Activated CD8-positive, alpha-beta memory T cell treated with anti-CD3 and anti-CD28 coated beads for 24 hours (primary cell): ENCODE measurements around the gene ATXN7L1.
"Not testable (repeated sequence)": the region's sequence is repeated elsewhere in the genome, so short reads cannot be mapped to it uniquely, and the experiment has no call there.

Experiments used
- DNase-seq: peaks from one replicate; pipeline ENCODE4 v3.0.0-alpha.2; 2020

Gene ATXN7L1

GRCh38 chr7:105738133-105738532, 138.3 kb downstream of the ATXN7L1 start:
- DNase-seq, result no peak

GRCh38 chr7:105734233-105734632, 142.2 kb downstream of the ATXN7L1 start:
- DNase-seq, result no peak

GRCh38 chr7:105731042-105731441, 145.4 kb downstream of the ATXN7L1 start:
- DNase-seq, result no peak

GRCh38 chr7:105728028-105728427, 148.4 kb downstream of the ATXN7L1 start:
- no peak for DNase-seq

GRCh38 chr7:105724688-105725087, 151.7 kb downstream of the ATXN7L1 start:
- DNase-seq, result no peak

GRCh38 chr7:105723572-105723971, 152.8 kb downstream of the ATXN7L1 start:
- DNase-seq, result no peak

- no peak for DNase-seq
Measured at GRCh38 chr7:105721571-105722104, 154.8 kb downstream of the ATXN7L1 start.

GRCh38 chr7:105719919-105720318, 156.5 kb downstream of the ATXN7L1 start:
- DNase-seq, result no peak

- no peak for DNase-seq
Measured at GRCh38 chr7:105719395-105719794, 157.0 kb downstream of the ATXN7L1 start.

GRCh38 chr7:105718511-105718925, 157.9 kb downstream of the ATXN7L1 start:
- no peak for DNase-seq

- no peak for DNase-seq
Measured at GRCh38 chr7:105715528-105715927, 160.9 kb downstream of the ATXN7L1 start.

- no peak for DNase-seq
Measured at GRCh38 chr7:105713488-105714465, 162.6 kb downstream of the ATXN7L1 start.

GRCh38 chr7:105712877-105713276, 163.5 kb downstream of the ATXN7L1 start:
- no peak for DNase-seq

GRCh38 chr7:105711726-105712402, 164.5 kb downstream of the ATXN7L1 start:
- no peak for DNase-seq

GRCh38 chr7:105710720-105711119, 165.7 kb downstream of the ATXN7L1 start:
- DNase-seq, result not testable (repeated sequence)

GRCh38 chr7:105708763-105709080, 167.7 kb downstream of the ATXN7L1 start:
- no peak for DNase-seq

GRCh38 chr7:105707967-105708762, 168.2 kb downstream of the ATXN7L1 start:
- no peak for DNase-seq

- no peak for DNase-seq
Measured at GRCh38 chr7:105707381-105707780, 169.0 kb downstream of the ATXN7L1 start.

GRCh38 chr7:105705427-105705826, 171.0 kb downstream of the ATXN7L1 start:
- no peak for DNase-seq

GRCh38 chr7:105703207-105703930, 173.0 kb downstream of the ATXN7L1 start:
- DNase-seq, result no peak

- DNase-seq, result no peak
Measured at GRCh38 chr7:105699568-105700236, 176.7 kb downstream of the ATXN7L1 start.

GRCh38 chr7:105698531-105698930, 177.9 kb downstream of the ATXN7L1 start:
- DNase-seq, result no peak
